Measurements from ENCODE around the gene SHFL.

SHFL gene

DNA sequence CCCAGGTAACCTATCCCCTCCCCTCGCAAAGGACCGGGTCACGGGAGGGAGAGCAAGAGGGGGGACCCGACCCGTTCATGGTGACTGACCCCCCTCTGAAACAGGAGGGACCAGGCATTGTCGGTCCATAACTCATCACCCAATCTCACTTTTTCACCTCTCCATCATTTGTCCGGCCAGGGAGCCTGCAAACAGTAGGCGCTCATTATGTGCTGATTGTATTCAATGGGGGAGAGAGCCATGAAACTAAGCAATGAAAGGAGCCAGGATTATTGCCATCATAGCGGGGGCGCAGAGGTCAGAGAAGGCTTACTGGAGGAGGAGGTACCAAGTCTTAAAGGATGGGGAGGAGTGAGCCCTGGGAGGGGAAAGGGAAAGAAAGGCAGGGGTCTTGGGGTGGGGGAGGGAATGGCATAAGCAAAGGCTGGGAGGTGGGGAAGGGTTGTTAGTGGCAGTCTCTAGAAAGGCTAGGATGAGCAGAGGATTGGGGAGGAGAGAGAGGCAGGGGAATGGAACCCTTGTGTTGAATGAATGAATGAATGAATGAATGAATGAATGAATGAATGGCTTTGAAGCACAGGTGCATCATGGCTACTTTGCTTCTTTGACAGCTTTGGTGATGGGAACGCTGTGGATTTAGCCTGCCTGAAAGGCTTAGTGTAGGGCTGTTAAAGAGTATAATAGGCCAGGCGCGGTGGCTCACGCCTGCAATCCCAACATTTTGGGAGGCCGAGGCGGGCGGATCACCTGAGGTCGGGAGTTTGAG lies 1.4 kb downstream of the SHFL start:
- DNase-seq (ENCODE audit: low read depth, low spot score), result no peak

DNA sequence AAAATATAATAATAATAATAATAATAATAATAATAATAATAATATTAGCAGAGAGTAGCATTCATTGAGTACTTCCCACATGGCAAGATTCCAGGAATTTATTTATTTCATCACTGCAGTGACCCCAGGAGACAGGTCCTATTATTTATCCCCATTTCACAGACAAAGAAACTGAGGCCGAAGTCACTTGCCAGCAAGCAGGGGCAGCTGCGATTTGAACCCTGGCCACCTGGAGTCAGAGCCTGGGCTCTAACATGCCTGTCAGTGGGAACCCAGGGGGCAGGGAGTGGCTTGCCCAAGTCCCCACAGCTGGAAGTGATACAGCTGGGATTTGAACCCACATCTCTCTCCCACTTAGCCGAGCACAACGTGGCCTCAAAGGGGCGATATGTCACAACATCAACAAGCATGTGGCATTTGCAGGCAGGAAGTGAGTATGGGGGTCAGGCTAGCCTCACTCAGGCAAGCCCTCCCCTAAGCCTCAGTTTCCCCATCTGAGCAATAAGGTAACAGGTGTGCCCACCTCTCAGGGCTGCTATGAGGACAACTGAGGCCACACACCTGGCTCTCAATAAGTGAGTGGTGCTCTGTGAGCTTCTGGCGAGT lies 2.9 kb downstream of the SHFL start:
- DNase-seq (ENCODE audit: low read depth, low spot score), result no peak

DNA sequence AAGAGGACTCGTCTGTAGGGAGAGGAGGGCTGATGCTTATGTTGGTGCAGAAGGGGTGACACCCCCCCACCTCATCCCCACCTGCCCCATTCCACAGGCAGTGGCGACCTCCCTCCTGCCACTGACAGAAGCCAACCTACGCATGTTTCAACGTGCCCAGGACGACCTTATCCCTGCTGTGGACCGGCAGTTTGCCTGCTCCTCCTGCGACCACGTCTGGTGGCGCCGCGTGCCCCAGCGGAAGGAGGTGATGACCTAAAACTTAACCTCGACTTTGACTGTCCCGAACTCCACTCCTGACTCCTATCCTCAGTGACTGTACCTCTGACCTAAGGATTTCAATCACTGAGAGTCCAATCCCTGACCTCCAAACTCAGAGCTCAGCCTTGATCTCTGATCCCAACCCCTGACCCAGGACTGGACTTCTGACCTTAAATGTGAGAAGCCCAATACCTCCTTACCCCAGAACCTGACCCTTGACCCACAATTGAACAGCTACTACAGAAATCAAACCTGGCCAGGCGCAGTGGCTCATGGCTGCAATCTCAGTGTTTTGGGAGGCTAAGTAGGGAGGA lies 3.8 kb downstream of the SHFL start:
- no peak for DNase-seq (ENCODE audit: low read depth, low spot score)

- DNase-seq (ENCODE audit: low read depth, low spot score), result no peak
These were observed 5.2 kb downstream of the SHFL start for GRCh38 chr19:10091370-10091687.

- no peak for DNase-seq (ENCODE audit: low read depth, low spot score)
These were observed 6.0 kb downstream of the SHFL start for GRCh38 chr19:10091895-10092641.

GRCh38 chr19:10092648-10093294 lies 6.7 kb downstream of the SHFL start:
- DNase-seq (ENCODE audit: low read depth, low spot score), result no peak

DNA sequence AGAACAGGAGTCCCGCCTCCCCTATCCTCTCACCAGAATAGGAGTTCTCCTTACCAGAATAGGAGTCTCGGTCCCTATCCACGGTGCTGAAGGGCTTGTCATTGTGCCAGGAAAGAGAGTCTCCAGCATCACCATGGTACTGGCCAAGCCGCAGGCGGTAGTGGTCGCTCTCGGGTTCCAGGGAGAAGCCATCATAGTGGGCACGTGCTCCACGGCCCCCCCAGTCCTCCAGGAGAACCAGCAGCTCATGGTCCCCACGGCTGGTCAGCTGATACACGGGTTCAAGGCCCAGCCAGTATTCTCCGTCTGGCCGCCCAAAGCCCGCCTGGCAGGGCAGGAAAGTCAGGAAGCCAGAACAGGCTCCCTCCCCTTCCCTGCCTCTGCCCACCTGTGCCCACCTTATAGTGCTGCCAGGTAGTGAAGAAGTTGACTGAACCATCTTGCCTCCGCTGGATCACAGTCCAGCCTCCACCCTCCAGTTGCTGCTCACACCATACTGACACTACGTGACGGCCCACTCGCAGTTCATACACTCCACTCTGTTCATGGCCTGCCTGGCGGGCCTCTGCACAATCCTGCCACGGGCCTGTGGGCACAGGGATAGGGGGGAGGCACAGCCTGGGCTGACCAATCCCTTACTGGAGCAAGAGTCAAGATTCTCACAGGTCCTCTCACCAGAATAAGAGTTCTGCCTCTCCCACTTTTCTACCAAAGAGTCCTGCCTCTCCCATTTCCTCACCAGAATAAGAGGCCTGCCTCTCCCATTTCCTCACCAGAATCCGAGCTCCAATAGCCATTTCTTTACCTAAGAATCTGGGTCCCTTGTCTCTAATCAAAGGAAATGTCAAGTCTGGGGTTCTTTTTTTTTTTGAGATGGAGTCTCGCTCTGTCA lies 7.4 kb downstream of the SHFL start:
- DNase-seq (ENCODE audit: low read depth, low spot score), result no peak

- DNase-seq (ENCODE audit: low read depth, low spot score), result no peak
These were observed 9.5 kb downstream of the SHFL start for GRCh38 chr19:10095622-10095947.

GRCh38 chr19:10095948-10096614 lies 10.0 kb downstream of the SHFL start:
- peak; percentile 98 for DNase-seq (ENCODE audit: low read depth, low spot score)

GRCh38 chr19:10096615-10096963 lies 10.5 kb downstream of the SHFL start:
- DNase-seq (ENCODE audit: low read depth, low spot score), result no peak

- DNase-seq (ENCODE audit: low read depth, low spot score), result no peak
These were observed 14.2 kb downstream of the SHFL start for GRCh38 chr19:10100163-10100785.

DNA sequence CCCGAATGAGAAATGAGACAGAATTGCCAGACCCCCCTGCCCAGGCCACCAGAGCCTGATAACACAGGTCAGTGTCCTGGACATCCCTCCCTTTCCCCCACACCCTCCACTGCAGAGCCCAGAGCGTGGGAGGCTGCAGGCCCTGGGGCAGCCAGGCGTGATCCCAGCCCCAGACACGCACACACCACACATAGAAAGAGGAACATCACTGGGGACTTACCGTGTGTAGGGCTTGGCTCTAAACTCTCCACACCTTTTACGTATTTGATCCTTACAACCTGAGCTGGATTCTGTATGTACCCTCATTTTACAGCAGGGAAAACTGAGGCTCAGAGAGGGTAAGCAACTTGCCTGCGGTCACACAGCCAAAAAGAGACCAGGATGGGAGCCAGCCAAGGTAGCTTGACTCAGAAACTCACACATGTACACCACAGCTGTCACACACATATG lies 16.7 kb downstream of the SHFL start:
- DNase-seq (ENCODE audit: low read depth, low spot score), result no peak

GRCh38 chr19:10104130-10104513 lies 18.0 kb downstream of the SHFL start:
- no peak for DNase-seq (ENCODE audit: low read depth, low spot score)

GRCh38 chr19:10104665-10105508 lies 18.8 kb downstream of the SHFL start:
- DNase-seq (ENCODE audit: low read depth, low spot score), result no peak

GRCh38 chr19:10105509-10106099 lies 19.5 kb downstream of the SHFL start:
- DNase-seq (ENCODE audit: low read depth, low spot score), result no peak

GRCh38 chr19:10106100-10106936 lies 20.2 kb downstream of the SHFL start, which contains the start of gene PPAN:
PPAN (plus strand) TSS chr19:10106362; CDS start chr19:10106395, 33 bp downstream.
- DNase-seq (ENCODE audit: low read depth, low spot score), result peak; percentile 99

GRCh38 chr19:10107254-10107653 lies 21.1 kb downstream of the SHFL start:
- no peak for DNase-seq (ENCODE audit: low read depth, low spot score)
